NCI-H1105 (cell line): Measurements from ENCODE around the gene BAG3.
"Not testable (repeated sequence)": the region's sequence is repeated elsewhere in the genome, so short reads cannot be mapped to it uniquely, and the experiment has no call there.

Experiments
- DNase-seq: peaks from one replicate; lab custom pipeline; 2025; lab: John Stamatoyannopoulos, UW

The BAG3 gene

GRCh38 chr10:119640875-119641526 lies 10.2 kb upstream of the BAG3 start:
- no peak for DNase-seq

GRCh38 chr10:119642556-119643111 lies 8.5 kb upstream of the BAG3 start:
- DNase-seq, result no peak

- no peak for DNase-seq
Measured at GRCh38 chr10:119643306-119644204, 7.6 kb upstream of the BAG3 start.

- DNase-seq, result no peak
Measured at GRCh38 chr10:119644205-119644814, 6.9 kb upstream of the BAG3 start.

- no peak for DNase-seq
Measured at GRCh38 chr10:119644994-119645393, 6.2 kb upstream of the BAG3 start.

GRCh38 chr10:119650062-119650461 lies 1.1 kb upstream of the BAG3 start:
- no peak for DNase-seq

- DNase-seq, result no peak
Measured at GRCh38 chr10:119651514-119652360, 557 bp downstream of the BAG3 start.

- DNase-seq, result no peak
Measured at GRCh38 chr10:119652361-119652730, 1.2 kb downstream of the BAG3 start.

GRCh38 chr10:119653209-119653608 lies 2.0 kb downstream of the BAG3 start:
- no peak for DNase-seq

- DNase-seq, result no peak
Measured at GRCh38 chr10:119653916-119654315, 2.7 kb downstream of the BAG3 start.

- no peak for DNase-seq
Measured at GRCh38 chr10:119654540-119654939, 3.4 kb downstream of the BAG3 start.

GRCh38 chr10:119655566-119656001 lies 4.4 kb downstream of the BAG3 start:
- no peak for DNase-seq

GRCh38 chr10:119656760-119657159 lies 5.6 kb downstream of the BAG3 start:
- DNase-seq, result no peak

- no peak for DNase-seq
Measured at GRCh38 chr10:119657725-119658124, 6.5 kb downstream of the BAG3 start.

GRCh38 chr10:119658274-119658673 lies 7.1 kb downstream of the BAG3 start:
- DNase-seq, result no peak

- no peak for DNase-seq
Measured at GRCh38 chr10:119659951-119660350, 8.8 kb downstream of the BAG3 start.

GRCh38 chr10:119662076-119662605 lies 11.0 kb downstream of the BAG3 start:
- not testable (repeated sequence) for DNase-seq

GRCh38 chr10:119663866-119664698 lies 12.9 kb downstream of the BAG3 start:
- no peak for DNase-seq

GRCh38 chr10:119665901-119666708 lies 14.9 kb downstream of the BAG3 start:
- DNase-seq, result no peak

GRCh38 chr10:119666709-119667004 lies 15.5 kb downstream of the BAG3 start:
- DNase-seq, result no peak
